Measurements from ENCODE around the gene CYYR1. TPM values are rescaled to one million over a fixed set of nuclear protein-coding genes. Genes with fewer than 3 reads are reported as not detected.
"Not testable (repeated sequence)": the region's sequence is repeated elsewhere in the genome, so short reads cannot be mapped to it uniquely, and the experiment has no call there.

CYYR1 gene
- total RNA-seq, 4 donors from 2014 or later, result 0.53 to 4.4 (median 3.6) TPM

GRCh38 chr21:26471099-26471471, 102.0 kb downstream of the CYYR1 start:
- Histone ChIP-seq H3K27me3 (no peaks in the 10 kb centered on the region), H3K9me3 (no peaks in the 10 kb centered on the region), H3K4me3 (no peak overlapping the region), H3K36me3 (no peaks in the 10 kb centered on the region), H3K27ac (no peak overlapping the region), H3K4me1 (no peaks in the 10 kb centered on the region)
- TF ChIP-seq, protein P1, sequence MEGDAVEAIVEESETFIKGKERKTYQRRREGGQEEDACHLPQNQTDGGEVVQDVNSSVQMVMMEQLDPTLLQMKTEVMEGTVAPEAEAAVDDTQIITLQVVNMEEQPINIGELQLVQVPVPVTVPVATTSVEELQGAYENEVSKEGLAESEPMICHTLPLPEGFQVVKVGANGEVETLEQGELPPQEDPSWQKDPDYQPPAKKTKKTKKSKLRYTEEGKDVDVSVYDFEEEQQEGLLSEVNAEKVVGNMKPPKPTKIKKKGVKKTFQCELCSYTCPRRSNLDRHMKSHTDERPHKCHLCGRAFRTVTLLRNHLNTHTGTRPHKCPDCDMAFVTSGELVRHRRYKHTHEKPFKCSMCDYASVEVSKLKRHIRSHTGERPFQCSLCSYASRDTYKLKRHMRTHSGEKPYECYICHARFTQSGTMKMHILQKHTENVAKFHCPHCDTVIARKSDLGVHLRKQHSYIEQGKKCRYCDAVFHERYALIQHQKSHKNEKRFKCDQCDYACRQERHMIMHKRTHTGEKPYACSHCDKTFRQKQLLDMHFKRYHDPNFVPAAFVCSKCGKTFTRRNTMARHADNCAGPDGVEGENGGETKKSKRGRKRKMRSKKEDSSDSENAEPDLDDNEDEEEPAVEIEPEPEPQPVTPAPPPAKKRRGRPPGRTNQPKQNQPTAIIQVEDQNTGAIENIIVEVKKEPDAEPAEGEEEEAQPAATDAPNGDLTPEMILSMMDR (IDR thresholded peaks at IDR 0.05), result no peak
- TF ChIP-seq POLR2A (IDR thresholded peaks at IDR 0.05), result no peak
- DNase-seq, result no peak

DNA sequence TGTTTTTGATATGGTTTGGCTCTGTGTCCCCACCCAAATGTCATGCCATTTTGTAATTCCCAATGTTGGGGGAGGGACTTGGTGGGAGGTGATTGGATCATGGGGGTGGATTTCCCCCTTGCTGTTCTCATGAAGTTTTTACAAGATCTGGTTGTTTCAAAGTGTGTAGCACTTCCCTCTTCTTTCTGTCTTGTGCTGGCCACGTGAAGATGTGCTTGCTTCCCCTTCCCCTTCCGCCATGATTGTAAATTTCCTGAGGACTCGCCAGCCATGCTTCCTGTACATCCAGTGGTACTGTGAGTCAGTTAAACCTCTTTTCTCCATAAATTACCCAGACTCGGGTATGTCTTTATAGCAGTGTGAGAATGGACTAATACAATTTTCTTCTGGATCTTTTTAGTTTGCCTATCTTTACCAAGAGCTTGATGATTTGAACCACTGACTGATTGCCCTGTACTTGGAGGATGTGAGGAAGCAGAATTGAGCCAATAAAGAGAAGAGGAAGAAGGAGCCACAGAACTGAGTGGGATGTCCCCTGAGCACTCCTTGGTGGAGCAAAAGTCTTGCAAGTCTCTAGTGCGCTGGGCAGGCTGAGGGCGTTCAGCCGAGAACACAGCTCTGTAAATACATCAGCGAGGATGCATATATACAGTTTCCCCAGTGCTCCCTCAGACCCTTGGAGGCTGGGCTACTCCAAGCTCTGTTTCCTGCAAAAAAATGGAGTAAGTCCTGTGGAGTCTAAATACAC, 102.6 kb downstream of the CYYR1 start:
- TF ChIP-seq POLR2A (IDR thresholded peaks at IDR 0.05), result no peak
- no peak overlapping the region for H3K4me3 ChIP-seq
- DNase-seq, result no peak
- H3K27me3 ChIP-seq, result no peaks in the 10 kb centered on the region
- H3K36me3 ChIP-seq, result no peaks in the 10 kb centered on the region
- no peaks in the 10 kb centered on the region for H3K9me3 ChIP-seq
- no peaks in the 10 kb centered on the region for H3K4me1 ChIP-seq
- no peak overlapping the region for H3K27ac ChIP-seq

- Histone ChIP-seq H3K27me3 (no peaks in the 10 kb centered on the region), H3K36me3 (no peaks in the 10 kb centered on the region), H3K4me1 (no peaks in the 10 kb centered on the region), H3K9me3 (no peaks in the 10 kb centered on the region), H3K4me3 (no peak overlapping the region), H3K27ac (no peak overlapping the region)
- DNase-seq, result no peak
- TF ChIP-seq, protein P1 (IDR thresholded peaks at IDR 0.05), result no peak
Observed at GRCh38 chr21:26469789-26470188, 103.3 kb downstream of the CYYR1 start.

DNA sequence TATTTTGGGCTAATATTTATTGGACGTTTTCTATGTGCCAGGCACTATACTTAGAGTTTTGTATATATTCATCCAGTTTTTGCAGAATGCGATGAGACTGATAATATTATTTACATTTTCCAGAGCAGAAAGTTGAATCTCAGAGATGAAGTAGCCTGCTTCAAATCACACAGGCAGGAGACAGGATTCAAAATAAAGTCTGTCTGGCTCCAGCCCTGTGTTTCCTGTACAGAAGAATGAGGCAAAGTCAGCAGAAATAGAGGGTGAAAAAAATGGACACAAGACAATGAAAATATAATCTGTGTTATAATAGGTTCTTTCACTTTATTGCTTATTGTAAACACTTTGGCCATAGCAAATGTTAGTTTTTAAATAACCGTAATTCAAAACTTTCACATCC, 107.2 kb downstream of the CYYR1 start:
- H3K9me3 ChIP-seq, result no peaks in the 10 kb centered on the region
- no peak overlapping the region for H3K4me3 ChIP-seq
- H3K36me3 ChIP-seq, result no peaks in the 10 kb centered on the region
- no peaks in the 10 kb centered on the region for H3K27me3 ChIP-seq
- DNase-seq, result no peak
- no peak for TF ChIP-seq POLR2A (IDR thresholded peaks at IDR 0.05)
- TF ChIP-seq, protein P1 (IDR thresholded peaks at IDR 0.05), result no peak
- no peaks in the 10 kb centered on the region for H3K4me1 ChIP-seq
- H3K27ac ChIP-seq, result no peak overlapping the region

DNA sequence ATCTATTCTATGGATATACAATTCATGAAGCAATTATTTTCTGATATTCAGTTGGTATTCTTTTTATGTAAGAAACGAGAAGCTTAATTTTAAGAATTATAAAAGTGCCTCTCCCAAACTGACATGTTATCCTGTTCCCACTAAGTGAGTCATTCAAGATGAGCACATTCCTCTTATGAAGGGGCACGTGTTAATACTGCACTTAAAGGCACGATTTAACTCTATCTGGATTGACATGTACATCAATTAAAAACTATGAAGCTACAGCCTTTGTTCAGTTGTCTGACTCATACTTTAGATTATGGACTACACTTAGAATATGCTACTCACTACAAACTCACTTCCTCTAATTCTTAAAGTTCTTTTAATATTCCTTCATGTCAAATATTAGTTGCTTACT, 111.6 kb downstream of the CYYR1 start:
- DNase-seq, result no peak
- no peaks in the 10 kb centered on the region for H3K9me3 ChIP-seq
- no peaks in the 10 kb centered on the region for H3K27me3 ChIP-seq
- H3K4me3 ChIP-seq, result no peak overlapping the region
- H3K4me1 ChIP-seq, result no peaks in the 10 kb centered on the region
- no peak overlapping the region for H3K27ac ChIP-seq
- no peak for TF ChIP-seq POLR2A (IDR thresholded peaks at IDR 0.05)
- TF ChIP-seq, protein P1 (IDR thresholded peaks at IDR 0.05), result no peak
- H3K36me3 ChIP-seq, result no peaks in the 10 kb centered on the region

DNA sequence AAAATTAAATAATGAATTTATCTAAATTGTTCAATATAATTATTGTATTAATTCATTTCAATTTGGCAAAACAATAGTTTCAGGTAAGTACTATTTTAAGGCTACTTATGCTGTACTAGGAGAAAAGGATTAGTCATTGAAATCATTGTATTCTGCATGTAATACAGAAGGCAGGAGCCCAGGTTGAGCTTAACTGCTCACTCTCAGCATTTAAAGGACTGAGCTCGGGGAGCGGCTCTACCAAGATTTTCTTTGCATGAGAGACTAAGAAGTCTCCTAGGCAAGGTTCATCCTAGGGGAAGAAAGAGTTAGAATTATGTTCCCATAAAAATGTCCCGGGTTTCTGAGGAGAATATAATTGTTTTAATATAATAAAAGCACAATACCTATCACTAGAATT, 112.5 kb downstream of the CYYR1 start:
- Histone ChIP-seq H3K9me3 (no peaks in the 10 kb centered on the region), H3K36me3 (no peaks in the 10 kb centered on the region), H3K4me3 (no peak overlapping the region), H3K27me3 (no peaks in the 10 kb centered on the region), H3K4me1 (no peaks in the 10 kb centered on the region), H3K27ac (no peak overlapping the region)
- DNase-seq, result no peak
- TF ChIP-seq, protein P1 (IDR thresholded peaks at IDR 0.05), result no peak

- H3K27me3 ChIP-seq, H3K9me3 ChIP-seq, DNase-seq, H3K36me3 ChIP-seq, H3K4me3 ChIP-seq, H3K4me1 ChIP-seq, H3K27ac ChIP-seq: not testable (repeated sequence)
Observed at GRCh38 chr21:26458854-26459253, 114.2 kb downstream of the CYYR1 start.

Data from Peyer's patch (tissue), 4 donors.